HCT116 (cell line): ENCODE measurements around the gene SLC1A3. TPM values are rescaled to one million over a fixed set of nuclear protein-coding genes. Genes with fewer than 3 reads are reported as not detected.

Experiments
- ATAC-seq: fragments of 200-7000 bp; cut with Tn5 transposase; 2 replicates; pipeline ENCODE4 v1.9.1; 2020; ENCODE audit warnings: mild to moderate bottlenecking, moderate library complexity
- BruUV-seq: library from RNA; stranded (reverse); fragments of 400-500 nt; replicated peaks from 2 replicates; lab custom pipeline; 2021; lab: Mats Ljungman, UMichigan
- CTCF ChIA-PET: fragments of 300-600 bp; sonication (Branson Sonifier 250); formaldehyde crosslinking; loops from one replicate; lab custom pipeline; 2021; ENCODE audit warnings: antibody characterized with exemption; lab: Charles Lee
- POLR2A ChIA-PET: fragments of 300-600, 350-600 bp; sonication (Branson Sonifier 250); formaldehyde crosslinking; loops from one replicate; lab custom pipeline; 2021; ENCODE audit warnings: antibody characterized with exemption; lab: Charles Lee
- RAD21 ChIA-PET, 2 experiments: fragments of 300-600 bp; sonication (Branson Sonifier 250); formaldehyde crosslinking; loops; one replicate each; lab custom pipeline; 2023; ENCODE audit warnings: low total read pairs in 2 of 2; ENCODE audit not compliant: uncharacterized antibody in 2 of 2, unreplicated experiment in 2 of 2, low non-redundant PET in 1 of 2; lab: Charles Lee
- DNase-seq: peaks from one replicate; pipeline ENCODE4 v3.0.0-alpha.2; 2010; ENCODE audit warnings: low read depth, low spot score
- H2AFZ ChIP-seq: fragments of 200-600 bp; shearing (Covaris generic), sonication (generic); 2 replicates; pipeline ENCODE4 v1.6.1; 2017; ENCODE audit warnings: low read depth, mixed run types, mixed read lengths, antibody characterized with exemption, low read length; ENCODE audit not compliant: poor library complexity, severe bottlenecking
- H3K27ac ChIP-seq: 2 replicates; pipeline ENCODE4 v1.5.1; 2012; ENCODE audit warnings: low read depth, low read length
- H3K27me3 ChIP-seq: fragments of 200-600 bp; sonication (generic); 2 replicates; pipeline ENCODE4 v1.6.1; 2016; ENCODE audit warnings: mixed run types, low read length, mixed read lengths; ENCODE audit not compliant: insufficient read depth
- H3K36me3 ChIP-seq, 2 experiments: fragments of 200-500 bp in 1 of 2; fragments of 200-600 bp in 1 of 2; sonication (Bioruptor generic) in 1 of 2; sonication (generic) in 1 of 2; 2 replicates each; pipeline versions ENCODE4 v1.5.1 to v1.6.1; 2014 to 2016; ENCODE audit warnings: low read length in 2 of 2, inconsistent platforms in 1 of 2, mixed read lengths in 1 of 2, mixed run types in 1 of 2; ENCODE audit not compliant: insufficient read depth in 2 of 2, control insufficient read depth in 1 of 2
- H3K4me1 ChIP-seq, 2 experiments: fragments of 200-600 bp in 1 of 2; sonication (generic) in 1 of 2; 2 replicates each; pipeline versions ENCODE4 v1.5.1 to v1.6.1; 2012 to 2017; ENCODE audit warnings: low read length in 2 of 2, inconsistent platforms in 1 of 2, mild to moderate bottlenecking in 1 of 2, mixed read lengths in 1 of 2, mixed run types in 1 of 2, moderate library complexity in 1 of 2; ENCODE audit not compliant: insufficient read depth in 2 of 2, control insufficient read depth in 1 of 2
- H3K4me2 ChIP-seq: fragments of 200-600 bp; sonication (generic); 2 replicates; pipeline ENCODE4 v1.6.1; 2017; ENCODE audit warnings: mixed run types, low read length, mixed read lengths
- H3K4me3 ChIP-seq, 2 experiments: fragments of 200-600 bp in 1 of 2; sonication (generic) in 1 of 2; replicated peaks in 1 of 2; 2 replicates each; pipeline ENCODE4 v1.5.1; 2011 to 2016; ENCODE audit warnings: low read length in 2 of 2, control low read depth in 1 of 2, low read depth in 1 of 2, mild to moderate bottlenecking in 1 of 2, mixed read lengths in 1 of 2, mixed run types in 1 of 2
- H3K79me2 ChIP-seq: fragments of 200-600 bp; sonication (generic); 2 replicates; pipeline ENCODE4 v1.6.1; 2017; ENCODE audit warnings: mild to moderate bottlenecking, mixed run types, low read length, moderate library complexity, mixed read lengths; ENCODE audit not compliant: insufficient read depth
- H3K9ac ChIP-seq: fragments of 200-600 bp; sonication (generic); 2 replicates; pipeline ENCODE4 v1.6.1; 2016; ENCODE audit warnings: low read length, mixed read lengths
- H3K9me2 ChIP-seq: fragments of 200-600 bp; sonication (generic), shearing (Covaris generic); 2 replicates; pipeline ENCODE4 v1.6.1; 2017; ENCODE audit warnings: mixed run types, mild to moderate bottlenecking, moderate library complexity; ENCODE audit not compliant: insufficient read depth
- H3K9me3 ChIP-seq, 2 experiments: fragments of 200-500 bp in 1 of 2; fragments of 200-600 bp in 1 of 2; sonication (Bioruptor generic) in 1 of 2; sonication (generic) in 1 of 2; 2 replicates each; pipeline ENCODE4 v1.6.1; 2014 to 2017; ENCODE audit warnings: low read length in 2 of 2, mixed read lengths in 2 of 2, inconsistent platforms in 1 of 2, low read depth in 1 of 2, mild to moderate bottlenecking in 1 of 2, mixed run types in 1 of 2, moderate library complexity in 1 of 2; ENCODE audit not compliant: control insufficient read depth in 1 of 2, insufficient read depth in 1 of 2
- H4K20me1 ChIP-seq: fragments of 200-600 bp; sonication (generic), shearing (Covaris generic); 2 replicates; pipeline ENCODE4 v1.6.1; 2017; ENCODE audit warnings: mixed run types, mild to moderate bottlenecking, moderate library complexity; ENCODE audit not compliant: insufficient read depth
- FOSL1 ChIP-seq: IDR thresholded peaks from 2 replicates; pipeline ENCODE4 v1.6.1; 2012; ENCODE audit warnings: low read depth
- POLR2AphosphoS5 ChIP-seq: IDR thresholded peaks from 2 replicates; pipeline ENCODE4 v1.6.1; 2011; ENCODE audit warnings: mild to moderate bottlenecking, low read depth, low read length, moderate library complexity
- RAD21 ChIP-seq: IDR thresholded peaks from 2 replicates; pipeline ENCODE4 v1.6.1; 2012; ENCODE audit warnings: low read depth, mild to moderate bottlenecking
- SIN3A ChIP-seq: IDR thresholded peaks from 2 replicates; pipeline ENCODE4 v1.6.1; 2012; ENCODE audit warnings: low read depth
- SP1 ChIP-seq: IDR thresholded peaks from 2 replicates; pipeline ENCODE4 v1.6.1; 2012; ENCODE audit warnings: low read depth
- TCF7L2 ChIP-seq: IDR thresholded peaks from 2 replicates; pipeline ENCODE4 v1.7.0; 2011; ENCODE audit warnings: borderline replicate concordance, inconsistent platforms; ENCODE audit not compliant: insufficient read depth, insufficient read length; ENCODE audit errors: extremely low read depth
- ZNF274 ChIP-seq: fragments of 200-500 bp; sonication (Bioruptor generic); IDR thresholded peaks from 2 replicates; pipeline ENCODE4 v1.6.1; 2014; ENCODE audit warnings: mild to moderate bottlenecking, low read depth, low read length, inconsistent platforms
- intact Hi-C: fragments of 100-400 bp; cut with micrococcal nuclease; formaldehyde crosslinking; loops from 2 replicates; pipeline ENCODE4 v1.10.0; 2022
- total RNA-seq: library from RNA; stranded (reverse); gene quantifications from one replicate; pipeline ENCODE4 v1.2.1, GENCODE V29; 2021; ENCODE audit not compliant: unreplicated experiment
- TF ChIP-seq, protein P1 (sequence below): IDR thresholded peaks from 2 replicates; pipeline ENCODE4 v1.6.1; 2011; ENCODE audit warnings: mild to moderate bottlenecking, low read length, moderate library complexity; ENCODE audit not compliant: insufficient replicate concordance; ENCODE audit errors: extremely low read depth
- TF ChIP-seq, protein P2 (sequence below), 3 experiments: fragments of 200-600 bp in 1 of 3; sonication (generic) in 1 of 3; IDR thresholded peaks in 2 of 3; conservative IDR thresholded peaks in 1 of 3; 2 replicates each; pipeline ENCODE4 v1.5.1; 2012 to 2017; ENCODE audit warnings: low read depth in 2 of 3, low read length in 2 of 3, antibody characterized with exemption in 1 of 3, borderline replicate concordance in 1 of 3, control low read depth in 1 of 3, mild to moderate bottlenecking in 1 of 3, mixed read lengths in 1 of 3, mixed run types in 1 of 3, moderate library complexity in 1 of 3; ENCODE audit not compliant: insufficient read depth in 1 of 3

Gene SLC1A3
- total RNA-seq, 1 experiment from 2014 or later, result 12.9 TPM

DNA sequence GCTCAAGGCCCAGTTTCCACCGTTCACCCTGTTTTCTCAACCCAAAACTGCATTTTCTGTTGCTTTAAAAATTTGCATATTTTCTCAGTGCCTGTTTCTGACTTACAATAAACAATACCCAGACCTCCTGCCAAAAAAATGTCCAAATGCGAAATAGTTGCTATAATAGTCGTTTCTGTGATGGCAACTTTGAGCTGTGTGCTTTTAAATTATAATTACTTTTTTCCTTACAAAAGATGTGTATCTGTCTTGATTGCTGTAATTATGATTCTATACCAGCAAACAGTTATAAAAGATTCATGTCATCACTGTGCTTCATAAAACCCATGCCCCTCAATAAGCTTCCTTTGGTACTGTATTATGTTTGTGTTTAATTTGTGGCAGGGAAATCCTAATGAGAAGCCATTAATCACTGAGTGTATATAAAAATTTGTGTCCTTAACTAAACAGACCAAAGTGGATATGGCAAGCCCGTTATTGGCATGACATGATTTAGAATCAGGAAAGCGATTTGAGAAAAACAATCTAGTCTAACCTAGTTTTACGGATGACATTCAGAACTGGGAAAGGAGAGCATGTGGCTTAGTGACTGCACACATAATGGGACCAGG is 5.4 kb upstream of the SLC1A3 start:
- intact Hi-C loops, result loop anchor here (10.0 kb wide), 1 partner anchor 356 kb away; the partner anchor contains the start of gene NADK2
- H3K27me3 ChIP-seq, result peaks cover 3% of the 10 kb centered on the region; the same call in 1 of the 2 replicates
- no peaks in the 10 kb centered on the region for H3K9me3 ChIP-seq
- H3K79me2 ChIP-seq, result no peaks in the 10 kb centered on the region
- BruUV-seq, result no TSS peak
- no peaks in the 10 kb centered on the region for H3K9me2 ChIP-seq
- H3K4me3 ChIP-seq, result no peak overlapping the region
- no peak for DNase-seq
- no peak overlapping the region for H3K4me2 ChIP-seq
- no peak for ATAC-seq
- ChIA-PET POLR2A (no interaction called here), RAD21 (no interaction called here), CTCF (no interaction called here)
- H2AFZ ChIP-seq, result no peak overlapping the region
- H4K20me1 ChIP-seq, result no peaks in the 10 kb centered on the region
- TF ChIP-seq TCF7L2, result no peak
- no peak for TF ChIP-seq SIN3A
- TF ChIP-seq SP1, result no peak
- TF ChIP-seq, protein P1, sequence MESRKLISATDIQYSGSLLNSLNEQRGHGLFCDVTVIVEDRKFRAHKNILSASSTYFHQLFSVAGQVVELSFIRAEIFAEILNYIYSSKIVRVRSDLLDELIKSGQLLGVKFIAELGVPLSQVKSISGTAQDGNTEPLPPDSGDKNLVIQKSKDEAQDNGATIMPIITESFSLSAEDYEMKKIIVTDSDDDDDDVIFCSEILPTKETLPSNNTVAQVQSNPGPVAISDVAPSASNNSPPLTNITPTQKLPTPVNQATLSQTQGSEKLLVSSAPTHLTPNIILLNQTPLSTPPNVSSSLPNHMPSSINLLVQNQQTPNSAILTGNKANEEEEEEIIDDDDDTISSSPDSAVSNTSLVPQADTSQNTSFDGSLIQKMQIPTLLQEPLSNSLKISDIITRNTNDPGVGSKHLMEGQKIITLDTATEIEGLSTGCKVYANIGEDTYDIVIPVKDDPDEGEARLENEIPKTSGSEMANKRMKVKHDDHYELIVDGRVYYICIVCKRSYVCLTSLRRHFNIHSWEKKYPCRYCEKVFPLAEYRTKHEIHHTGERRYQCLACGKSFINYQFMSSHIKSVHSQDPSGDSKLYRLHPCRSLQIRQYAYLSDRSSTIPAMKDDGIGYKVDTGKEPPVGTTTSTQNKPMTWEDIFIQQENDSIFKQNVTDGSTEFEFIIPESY, result no peak
- no peak for TF ChIP-seq POLR2AphosphoS5
- TF ChIP-seq ZNF274, result no peak
- TF ChIP-seq, protein P2, sequence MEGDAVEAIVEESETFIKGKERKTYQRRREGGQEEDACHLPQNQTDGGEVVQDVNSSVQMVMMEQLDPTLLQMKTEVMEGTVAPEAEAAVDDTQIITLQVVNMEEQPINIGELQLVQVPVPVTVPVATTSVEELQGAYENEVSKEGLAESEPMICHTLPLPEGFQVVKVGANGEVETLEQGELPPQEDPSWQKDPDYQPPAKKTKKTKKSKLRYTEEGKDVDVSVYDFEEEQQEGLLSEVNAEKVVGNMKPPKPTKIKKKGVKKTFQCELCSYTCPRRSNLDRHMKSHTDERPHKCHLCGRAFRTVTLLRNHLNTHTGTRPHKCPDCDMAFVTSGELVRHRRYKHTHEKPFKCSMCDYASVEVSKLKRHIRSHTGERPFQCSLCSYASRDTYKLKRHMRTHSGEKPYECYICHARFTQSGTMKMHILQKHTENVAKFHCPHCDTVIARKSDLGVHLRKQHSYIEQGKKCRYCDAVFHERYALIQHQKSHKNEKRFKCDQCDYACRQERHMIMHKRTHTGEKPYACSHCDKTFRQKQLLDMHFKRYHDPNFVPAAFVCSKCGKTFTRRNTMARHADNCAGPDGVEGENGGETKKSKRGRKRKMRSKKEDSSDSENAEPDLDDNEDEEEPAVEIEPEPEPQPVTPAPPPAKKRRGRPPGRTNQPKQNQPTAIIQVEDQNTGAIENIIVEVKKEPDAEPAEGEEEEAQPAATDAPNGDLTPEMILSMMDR (IDR thresholded peaks at IDR 0.05 in 2 of 3, conservative IDR thresholded peaks at IDR 0.05 in 1 of 3; ENCODE audit: borderline replicate concordance in 1 of 3, insufficient read depth in 1 of 3, low read depth in 2 of 3, low read length in 2 of 3), result no peak
- TF ChIP-seq FOSL1, result no peak
- TF ChIP-seq RAD21, result no peak
- H3K27ac ChIP-seq, result no peak overlapping the region
- H3K9ac ChIP-seq, result no peak overlapping the region
- H3K36me3 ChIP-seq, result no peaks in the 10 kb centered on the region
- peaks cover 0 to 11% of the 10 kb centered on the region in 2 experiments; a peak in 2 of 4 replicates for H3K4me1 ChIP-seq
